ENCODE results near the gene EMP1. TPM values are rescaled to one million over a fixed set of nuclear protein-coding genes. Genes with fewer than 3 reads are reported as not detected.
A peak's percentile ranks its signal among the peaks of the same experiment; 100 is the strongest.

EMP1 gene
- total RNA-seq, 1 experiment from 2014 or later: 0.63 TPM

GRCh38 chr12:13178568-13179210, 17.8 kb upstream of the EMP1 start:
- H3K27me3 ChIP-seq (ENCODE audit: insufficient read depth, low read length): no peaks in the 10 kb centered on the region
- peak overlapping the region in 1 of 3 experiments; percentile 70; a peak in 1 of 7 replicates for H3K27ac Mint-ChIP-seq
- H3K9ac ChIP-seq (ENCODE audit: extremely low read depth, insufficient read length, low read length): no peak overlapping the region
- H3K4me1 ChIP-seq (ENCODE audit: insufficient read depth, low read length): peaks cover 14% of the 10 kb centered on the region; the same call in 1 of the 2 replicates
- peak overlapping the region in 1 of 2 experiments; percentile 38; a peak in 1 of 5 replicates for H3K4me3 Mint-ChIP-seq
- no peak overlapping the region for H2BK15ac ChIP-seq (ENCODE audit: low read depth, low read length)
- H3K23ac ChIP-seq (ENCODE audit: insufficient read length, low read depth, low read length): no peak overlapping the region
- no peak overlapping the region for H2BK20ac ChIP-seq (ENCODE audit: low read depth, low read length, poor library complexity, severe bottlenecking)
- no peak overlapping the region for H3K4ac ChIP-seq (ENCODE audit: low read depth, low read length)
- no peak overlapping the region for H2AK5ac ChIP-seq (ENCODE audit: insufficient read length, low read length)
- H3K36me3 Mint-ChIP-seq (ENCODE audit: insufficient read depth in 1 of 3, low read depth in 3 of 3): no peaks in the 10 kb centered on the region
- no peak for DNase-seq
- no peaks in the 10 kb centered on the region for H3K9me3 ChIP-seq (ENCODE audit: control insufficient read depth, low read depth, low read length)
- no peak overlapping the region for H2AFZ ChIP-seq (ENCODE audit: low read length)
- H3T11ph ChIP-seq (ENCODE audit: low read length): no peak overlapping the region
- no peak overlapping the region for H3K56ac ChIP-seq (ENCODE audit: insufficient read length, low read depth, low read length)
- no CpG with 5 or more reads among the region's 10 CpGs for WGBS (ENCODE audit: extremely low coverage, insufficient read length, low lambda C conversion rate)
- H3K79me1 ChIP-seq (ENCODE audit: insufficient read depth, low read depth, low read length, poor library complexity, severe bottlenecking): no peaks in the 10 kb centered on the region
- no peaks in the 10 kb centered on the region for H3K9me3 Mint-ChIP-seq
- no peak overlapping the region for H3K27ac ChIP-seq (ENCODE audit: insufficient read length, low read depth, low read length)
- no peak overlapping the region for H2BK120ac ChIP-seq (ENCODE audit: low read depth, low read length, poor library complexity, severe bottlenecking)
- H3K14ac ChIP-seq (ENCODE audit: insufficient read depth, low read length): no peak overlapping the region
- no peak overlapping the region for H4K91ac ChIP-seq (ENCODE audit: insufficient read length, low read depth, low read length)
- no peak overlapping the region for H3K18ac ChIP-seq (ENCODE audit: insufficient read length, low read depth, low read length)
- no peaks in the 10 kb centered on the region for H4K20me1 ChIP-seq (ENCODE audit: control insufficient read depth, insufficient read depth, insufficient read length)
- peaks cover 30 to 31% of the 10 kb centered on the region in 2 experiments for H3K4me1 Mint-ChIP-seq
- no peaks in the 10 kb centered on the region for H3K23me2 ChIP-seq (ENCODE audit: insufficient read length, low read depth, low read length, poor library complexity, severe bottlenecking)
- no peak overlapping the region for H4K5ac ChIP-seq (ENCODE audit: insufficient read length, low read depth, low read length)
- H4K8ac ChIP-seq (replicated peaks; ENCODE audit: insufficient read length, low read depth, low read length): no peak overlapping the region
- no peaks in the 10 kb centered on the region for H3K27me3 Mint-ChIP-seq (ENCODE audit: low read depth)
- no peak overlapping the region for H2BK5ac ChIP-seq (ENCODE audit: insufficient read length, low read length)
- TF ChIP-seq CTCF (conservative IDR thresholded peaks at IDR 0.05): no peak
- H2BK12ac ChIP-seq (ENCODE audit: insufficient read length, low read depth, low read length): no peak overlapping the region
- peak overlapping the region; percentile 55 for H3K4me2 ChIP-seq (ENCODE audit: insufficient read depth, insufficient read length, low read length)
- H3K79me2 ChIP-seq (ENCODE audit: insufficient read depth, low read length): no peaks in the 10 kb centered on the region

Data from H9 (cell line).